Spleen (tissue), 11 donors: ENCODE data around the gene RNF31. TPM values are rescaled to one million over a fixed set of nuclear protein-coding genes. Genes with fewer than 3 reads are reported as not detected.
A peak's percentile ranks its signal among the peaks of the same experiment; 100 is the strongest.

ENCODE experiments used
- DNase-seq: peaks from one replicate; pipeline ENCODE4 v3.0.0-alpha.2; 2020
- H3K27ac ChIP-seq, 8 donors: fragments of 200-600 bp; sonication (generic) in 7 of 8; 1 replicate in 4 of 8; 2 replicates in 4 of 8; pipeline versions ENCODE4 v1.5.0 to v1.8.0; 2016 to 2021; ENCODE audit warnings: inconsistent platforms in 4 of 8, mild to moderate bottlenecking in 4 of 8, moderate library complexity in 1 of 8
- H3K27me3 ChIP-seq, 7 donors: fragments of 200-600 bp; sonication (generic) in 6 of 7; replicated peaks in 1 of 7; 1 replicate in 4 of 7; 2 replicates in 3 of 7; pipeline versions ENCODE4 v1.5.0 to v1.8.0; 2016 to 2021; ENCODE audit warnings: inconsistent platforms in 3 of 7, mild to moderate bottlenecking in 1 of 7
- H3K36me3 ChIP-seq, 6 donors: fragments of 200-600 bp; sonication (generic) in 5 of 6; 1 replicate in 4 of 6; 2 replicates in 2 of 6; pipeline versions ENCODE4 v1.5.0 to v1.8.0; 2016 to 2021; ENCODE audit warnings: inconsistent platforms in 2 of 6
- H3K4me1 ChIP-seq, 6 donors: fragments of 200-600 bp; sonication (generic) in 5 of 6; 1 replicate in 3 of 6; 2 replicates in 3 of 6; pipeline versions ENCODE4 v1.5.0 to v1.8.0; 2016 to 2021; ENCODE audit warnings: inconsistent platforms in 3 of 6
- H3K4me3 ChIP-seq, 8 donors: fragments of 200-600 bp; sonication (generic) in 7 of 8; 1 replicate in 4 of 8; 2 replicates in 4 of 8; pipeline versions ENCODE4 v1.5.0 to v1.8.0; 2016 to 2021; ENCODE audit warnings: inconsistent platforms in 4 of 8, mild to moderate bottlenecking in 4 of 8, moderate library complexity in 2 of 8
- H3K9me3 ChIP-seq, 8 donors: fragments of 200-600 bp; sonication (generic) in 7 of 8; 1 replicate in 4 of 8; 2 replicates in 4 of 8; pipeline versions ENCODE4 v1.5.0 to v1.8.0; 2016 to 2021; ENCODE audit warnings: inconsistent platforms in 4 of 8
- CTCF ChIP-seq, 11 experiments: fragments of 200-600 bp in 7 of 11; fragments of 450-650 bp in 4 of 11; sonication (generic) in 4 of 11; IDR thresholded peaks in 8 of 11; conservative IDR thresholded peaks in 3 of 11; 1 replicate in 7 of 11; 2 replicates in 4 of 11; pipeline versions ENCODE4 v1.4.0 to v1.8.0; 2016 to 2021; ENCODE audit warnings: antibody characterized with exemption in 11 of 11, inconsistent platforms in 4 of 11, mild to moderate bottlenecking in 1 of 11
- POLR2A ChIP-seq, 3 donors: fragments of 450-650 bp; IDR thresholded peaks; one replicate each; pipeline ENCODE4 v1.5.1; 2017; ENCODE audit warnings: antibody characterized with exemption in 3 of 3, mild to moderate bottlenecking in 1 of 3
- POLR2AphosphoS5 ChIP-seq, 3 donors: sonication (generic); formaldehyde crosslinking; IDR thresholded peaks; one replicate each; pipeline ENCODE4 v1.5.1; 2017; ENCODE audit warnings: antibody characterized with exemption in 3 of 3
- WGBS, 5 donors: extraction: QIAGEN DNeasy Blood & Tissue Kit in 3 of 5; methylation state at CpG; one replicate each; pipeline versions ENCODE4 v1.1.5 to v1.1.7; 2013 to 2018; 5-methylcytosine and 5-hydroxymethylcytosine counted together
- intact Hi-C: fragments of 100-400 bp; cut with DNase I; formaldehyde crosslinking; loops from one replicate; pipeline ENCODE4 v1.15.0; 2023; ENCODE audit warnings: low total_unique reads
- polyA plus RNA-seq, 3 donors: library from polyadenylated mRNA; stranded (reverse); fragments of 200-250 nt; gene quantifications; one replicate each; pipeline ENCODE4 v1.2.1, GENCODE V29; 2013
- total RNA-seq, 7 donors: library from RNA; depleted of rRNA in 3 of 7; stranded (reverse); fragments of >200 nt in 3 of 7; fragmentation: NEBNext Ultra II Directional in 4 of 7; extraction: Animal tissue kit (Norgen Biotek cat#: 25700) in 4 of 7; gene quantifications; one replicate each; pipeline versions ENCODE4 v1.1.0 to v1.2.1, GENCODE V29; 2016 to 2021
- donor health status: healthy with polysubstance abuse.
- donor health status: DM: no; HTN: no; CAD: no; lungs with moderate emphysema.
- donor health status: DM: no; HTN: no; CAD: no.
- donor health status: Bipolar disorder and iron deficiency.
- donor health status: healthy.
- donor health status: DM: no; HTN: no; CAD: no.
- donor health status: DM: yes; HTN: yes; CAD: no.

RNF31 gene
- total and polyA plus RNA-seq, 10 donors, result 56.5 to 148 (median 103) TPM

- Histone ChIP-seq H3K4me1 (peaks cover 23 to 56% (median 41%) of the 10 kb centered on the region in 6 donors), H3K27ac (peak overlapping the region; percentile 97 to 100 (median 98)), H3K36me3 (peaks cover 3 to 41% (median 35%) of the 10 kb centered on the region in 6 donors), H3K9me3 (no peaks in the 10 kb centered on the region), H3K4me3 (peak overlapping the region; percentile 60 to 85 (median 76)), H3K27me3 (no peaks in the 10 kb centered on the region)
- peak; percentile 87 for DNase-seq
- intact Hi-C loops, result no loop called here
- no peak for TF ChIP-seq POLR2AphosphoS5 (IDR thresholded peaks at IDR 0.05)
- no peak for TF ChIP-seq POLR2A (IDR thresholded peaks at IDR 0.05)
- TF ChIP-seq CTCF (IDR thresholded peaks at IDR 0.05 in 8 of 11, conservative IDR thresholded peaks at IDR 0.05 in 3 of 11), result no peak
- 1 to 7% (median 3%) methylated on average over 14 of the region's 14 CpGs for WGBS, 5 donors
Observed at GRCh38 chr14:24115422-24116127, 31.7 kb upstream of the RNF31 start.

GRCh38 chr14:24116128-24116814 is 31.0 kb upstream of the RNF31 start:
- intact Hi-C loops, result no loop called here
- Histone ChIP-seq H3K4me1 (peaks cover 23 to 49% (median 38%) of the 10 kb centered on the region in 6 donors), H3K36me3 (peaks cover 3 to 48% (median 42%) of the 10 kb centered on the region in 6 donors), H3K27ac (peak overlapping the region in 4 of 8 donors; percentile 97 to 99 (median 98)), H3K4me3 (peak overlapping the region in 7 of 8 donors; percentile 60 to 85 (median 79)), H3K9me3 (no peaks in the 10 kb centered on the region), H3K27me3 (no peaks in the 10 kb centered on the region)
- no peak for TF ChIP-seq POLR2AphosphoS5 (IDR thresholded peaks at IDR 0.05)
- TF ChIP-seq POLR2A (IDR thresholded peaks at IDR 0.05), result no peak
- no peak for TF ChIP-seq CTCF (IDR thresholded peaks at IDR 0.05 in 8 of 11, conservative IDR thresholded peaks at IDR 0.05 in 3 of 11)
- 72 to 85% (median 82%) methylated on average over 6 of the region's 6 CpGs for WGBS, 5 donors
- DNase-seq, result peak; percentile 67

GRCh38 chr14:24117179-24117578 is 30.1 kb upstream of the RNF31 start:
- H3K9me3 ChIP-seq, result no peaks in the 10 kb centered on the region
- TF ChIP-seq POLR2A (IDR thresholded peaks at IDR 0.05), result no peak
- no peak for TF ChIP-seq POLR2AphosphoS5 (IDR thresholded peaks at IDR 0.05)
- no peak for TF ChIP-seq CTCF (IDR thresholded peaks at IDR 0.05 in 8 of 11, conservative IDR thresholded peaks at IDR 0.05 in 3 of 11)
- 92 to 98% (median 94%) methylated on average over 6 of the region's 6 CpGs for WGBS, 5 donors
- intact Hi-C loops, result no loop called here
- DNase-seq, result peak; percentile 69
- H3K4me1 ChIP-seq, result peaks cover 23 to 48% (median 37%) of the 10 kb centered on the region in 6 donors
- peak overlapping the region in 1 of 8 donors; percentile 85 for H3K4me3 ChIP-seq
- H3K27ac ChIP-seq, result peak overlapping the region in 2 of 8 donors; percentile 4 to 6
- peaks cover 3 to 57% (median 51%) of the 10 kb centered on the region in 6 donors for H3K36me3 ChIP-seq
- H3K27me3 ChIP-seq, result no peaks in the 10 kb centered on the region

- H3K4me3 ChIP-seq, result no peak overlapping the region
- H3K27me3 ChIP-seq, result no peaks in the 10 kb centered on the region
- DNase-seq, result peak; percentile 37
- no peak overlapping the region for H3K27ac ChIP-seq
- peaks cover 3 to 82% (median 71%) of the 10 kb centered on the region in 6 donors for H3K36me3 ChIP-seq
- no peaks in the 10 kb centered on the region for H3K9me3 ChIP-seq
- intact Hi-C loops, result no loop called here
- no peak for TF ChIP-seq CTCF (IDR thresholded peaks at IDR 0.05 in 8 of 11, conservative IDR thresholded peaks at IDR 0.05 in 3 of 11)
- no peak for TF ChIP-seq POLR2A (IDR thresholded peaks at IDR 0.05)
- TF ChIP-seq POLR2AphosphoS5 (IDR thresholded peaks at IDR 0.05), result peak in 1 of 3 donors; percentile 15
- 97 to 99% (median 98%) methylated on average over 6 of the region's 6 CpGs for WGBS, 5 donors
- peaks cover 20 to 65% (median 44%) of the 10 kb centered on the region in 6 donors for H3K4me1 ChIP-seq
Observed at GRCh38 chr14:24119691-24120090, 27.6 kb upstream of the RNF31 start.
